ENCODE measurements around the gene TRAPPC2L. TPM values are rescaled to one million over a fixed set of nuclear protein-coding genes. Genes with fewer than 3 reads are reported as not detected.
A peak's percentile ranks its signal among the peaks of the same experiment; 100 is the strongest.

The TRAPPC2L gene
- total and polyA plus RNA-seq, 12 donors: 37.5 to 63.3 (median 50.9) TPM

DNA sequence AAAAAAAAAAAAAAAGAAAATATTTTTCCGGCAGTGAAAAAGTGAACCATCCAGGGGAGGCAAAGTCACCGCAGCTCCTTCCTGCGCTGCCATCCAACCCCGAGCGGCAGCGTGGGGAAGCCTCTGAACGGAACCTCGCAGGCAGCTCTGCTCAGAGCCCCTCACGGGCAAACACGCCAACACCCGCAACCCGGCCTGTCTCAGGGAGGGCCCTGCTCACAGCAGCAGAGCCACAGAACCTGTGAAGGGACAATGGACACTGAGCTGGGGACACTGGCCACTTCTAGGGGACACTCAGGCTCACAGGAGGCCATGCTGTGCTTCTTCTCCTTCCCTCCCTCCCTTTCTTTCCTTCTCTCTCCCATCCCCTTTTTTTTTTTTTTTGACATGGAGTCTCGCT, 23.8 kb upstream of the TRAPPC2L start:
- TF ChIP-seq, protein P1, sequence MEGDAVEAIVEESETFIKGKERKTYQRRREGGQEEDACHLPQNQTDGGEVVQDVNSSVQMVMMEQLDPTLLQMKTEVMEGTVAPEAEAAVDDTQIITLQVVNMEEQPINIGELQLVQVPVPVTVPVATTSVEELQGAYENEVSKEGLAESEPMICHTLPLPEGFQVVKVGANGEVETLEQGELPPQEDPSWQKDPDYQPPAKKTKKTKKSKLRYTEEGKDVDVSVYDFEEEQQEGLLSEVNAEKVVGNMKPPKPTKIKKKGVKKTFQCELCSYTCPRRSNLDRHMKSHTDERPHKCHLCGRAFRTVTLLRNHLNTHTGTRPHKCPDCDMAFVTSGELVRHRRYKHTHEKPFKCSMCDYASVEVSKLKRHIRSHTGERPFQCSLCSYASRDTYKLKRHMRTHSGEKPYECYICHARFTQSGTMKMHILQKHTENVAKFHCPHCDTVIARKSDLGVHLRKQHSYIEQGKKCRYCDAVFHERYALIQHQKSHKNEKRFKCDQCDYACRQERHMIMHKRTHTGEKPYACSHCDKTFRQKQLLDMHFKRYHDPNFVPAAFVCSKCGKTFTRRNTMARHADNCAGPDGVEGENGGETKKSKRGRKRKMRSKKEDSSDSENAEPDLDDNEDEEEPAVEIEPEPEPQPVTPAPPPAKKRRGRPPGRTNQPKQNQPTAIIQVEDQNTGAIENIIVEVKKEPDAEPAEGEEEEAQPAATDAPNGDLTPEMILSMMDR (IDR thresholded peaks at IDR 0.05): no peak
- intact Hi-C loops (cut with DNase I): no loop called here
- no peak for ATAC-seq
- no peaks in the 10 kb centered on the region for H3K9me3 ChIP-seq
- no peak overlapping the region for H3K4me3 ChIP-seq
- no peak for DNase-seq
- no peak overlapping the region for H3K27ac ChIP-seq
- peaks cover 0 to 43% (median 0%) of the 10 kb centered on the region in 9 donors for H3K36me3 ChIP-seq
- H3K4me1 ChIP-seq: no peaks in the 10 kb centered on the region
- 96 to 97% methylated on average over 12 to 13 of the region's 13 CpGs for WGBS, 2 donors
- H3K27me3 ChIP-seq: no peaks in the 10 kb centered on the region

GRCh38 chr16:88834670-88835069, 22.3 kb upstream of the TRAPPC2L start:
- WGBS, 2 donors: 95% methylated on average over 13 of the region's 13 CpGs
- Histone ChIP-seq H3K27ac (no peak overlapping the region), H3K27me3 (no peaks in the 10 kb centered on the region), H3K36me3 (peaks cover 0 to 46% (median 4%) of the 10 kb centered on the region in 9 donors), H3K4me1 (no peaks in the 10 kb centered on the region), H3K9me3 (no peaks in the 10 kb centered on the region), H3K4me3 (no peak overlapping the region)
- TF ChIP-seq, protein P1 (IDR thresholded peaks at IDR 0.05): no peak
- DNase-seq: no peak
- intact Hi-C loops (cut with DNase I): no loop called here
- no peak for ATAC-seq

- Histone ChIP-seq H3K27me3 (no peaks in the 10 kb centered on the region), H3K9me3 (no peaks in the 10 kb centered on the region), H3K36me3 (peaks cover 0 to 48% (median 9%) of the 10 kb centered on the region in 9 donors), H3K27ac (no peak overlapping the region), H3K4me3 (no peak overlapping the region), H3K4me1 (peaks cover 0 to 4% (median 0%) of the 10 kb centered on the region in 9 donors)
- intact Hi-C loops (cut with DNase I): no loop called here
- DNase-seq (no peak), ATAC-seq (peak in 1 of 8 donors; percentile 26)
- TF ChIP-seq, protein P1 (IDR thresholded peaks at IDR 0.05): no peak
- WGBS, 2 donors: 83 to 86% methylated on average over 11 of the region's 11 CpGs
These were observed 21.5 kb upstream of the TRAPPC2L start for GRCh38 chr16:88835383-88835782.

DNA sequence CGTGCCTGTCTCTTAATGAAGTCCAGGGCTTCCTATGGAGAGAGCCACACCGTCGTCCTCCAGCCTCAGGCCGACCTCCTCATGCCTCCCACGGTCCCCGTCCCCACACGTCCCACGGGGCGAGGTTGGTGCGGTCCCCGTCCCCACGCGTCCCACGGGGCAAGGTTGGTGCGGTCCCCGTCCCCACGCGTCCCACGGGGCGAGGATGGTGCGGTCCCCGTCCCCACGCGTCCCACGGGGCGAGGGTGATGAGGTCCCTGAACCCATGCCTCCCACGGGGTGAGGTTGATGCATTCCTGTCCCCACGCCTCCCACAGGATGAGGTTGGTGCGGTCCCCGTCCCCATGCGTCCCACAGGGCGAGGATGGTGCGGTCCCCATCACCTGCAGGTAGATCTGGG, 21.1 kb upstream of the TRAPPC2L start:
- Histone ChIP-seq H3K36me3 (peaks cover 0 to 50% (median 9%) of the 10 kb centered on the region in 9 donors), H3K4me1 (peaks cover 0 to 4% (median 0%) of the 10 kb centered on the region in 9 donors), H3K27ac (no peak overlapping the region), H3K9me3 (no peaks in the 10 kb centered on the region), H3K27me3 (no peaks in the 10 kb centered on the region), H3K4me3 (no peak overlapping the region)
- 93 to 96% methylated on average over 33 of the region's 33 CpGs for WGBS, 2 donors
- TF ChIP-seq, protein P1 (IDR thresholded peaks at IDR 0.05): no peak
- intact Hi-C loops (cut with DNase I): no loop called here
- no peak for DNase-seq
- peak in 1 of 8 donors; percentile 5 for ATAC-seq

All from heart right ventricle (tissue), 16 donors.